ENCODE measurements around the gene CCL17. TPM values are rescaled to one million over a fixed set of nuclear protein-coding genes. Genes with fewer than 3 reads are reported as not detected.
A peak's percentile ranks its signal among the peaks of the same experiment; 100 is the strongest.

CCL17 gene
- total RNA-seq, 1 donor from 2014 or later, result not detected

DNA sequence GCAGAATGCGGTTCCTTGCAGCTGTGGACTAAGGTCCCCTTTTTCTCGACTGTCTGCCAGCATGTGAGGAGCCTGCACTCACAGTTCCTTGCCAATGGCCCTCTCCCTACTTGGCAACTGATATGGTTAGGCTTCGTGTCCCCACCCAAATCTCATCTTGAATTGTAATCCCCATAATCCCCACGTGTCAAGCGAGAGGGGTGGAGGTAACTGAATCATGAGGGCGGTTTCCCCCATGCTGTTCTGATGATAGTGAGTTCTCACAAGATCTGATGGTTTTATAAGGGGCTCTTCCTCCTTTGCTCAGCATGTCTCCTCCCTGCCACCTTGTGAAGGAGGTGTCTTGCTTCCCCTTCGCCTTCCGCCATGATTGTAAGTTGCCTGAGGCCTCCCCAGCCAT, 22.7 kb downstream of the CCL17 start:
- no peak for DNase-seq (ENCODE audit: low spot score)
- Mint-ChIP-seq H3K4me1 (ENCODE audit: low read depth) (peaks cover 9% of the 10 kb centered on the region), H3K36me3 (ENCODE audit: low read depth) (peaks cover 33% of the 10 kb centered on the region), H3K27ac (ENCODE audit: unreplicated experiment) (peak overlapping the region; percentile 61), H3K9me3 (ENCODE audit: low read depth) (no peaks in the 10 kb centered on the region), H3K27me3 (ENCODE audit: low read depth) (no peaks in the 10 kb centered on the region), H3K4me3 (ENCODE audit: unreplicated experiment) (no peak overlapping the region)
- TF ChIP-seq, protein P1, sequence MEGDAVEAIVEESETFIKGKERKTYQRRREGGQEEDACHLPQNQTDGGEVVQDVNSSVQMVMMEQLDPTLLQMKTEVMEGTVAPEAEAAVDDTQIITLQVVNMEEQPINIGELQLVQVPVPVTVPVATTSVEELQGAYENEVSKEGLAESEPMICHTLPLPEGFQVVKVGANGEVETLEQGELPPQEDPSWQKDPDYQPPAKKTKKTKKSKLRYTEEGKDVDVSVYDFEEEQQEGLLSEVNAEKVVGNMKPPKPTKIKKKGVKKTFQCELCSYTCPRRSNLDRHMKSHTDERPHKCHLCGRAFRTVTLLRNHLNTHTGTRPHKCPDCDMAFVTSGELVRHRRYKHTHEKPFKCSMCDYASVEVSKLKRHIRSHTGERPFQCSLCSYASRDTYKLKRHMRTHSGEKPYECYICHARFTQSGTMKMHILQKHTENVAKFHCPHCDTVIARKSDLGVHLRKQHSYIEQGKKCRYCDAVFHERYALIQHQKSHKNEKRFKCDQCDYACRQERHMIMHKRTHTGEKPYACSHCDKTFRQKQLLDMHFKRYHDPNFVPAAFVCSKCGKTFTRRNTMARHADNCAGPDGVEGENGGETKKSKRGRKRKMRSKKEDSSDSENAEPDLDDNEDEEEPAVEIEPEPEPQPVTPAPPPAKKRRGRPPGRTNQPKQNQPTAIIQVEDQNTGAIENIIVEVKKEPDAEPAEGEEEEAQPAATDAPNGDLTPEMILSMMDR (IDR thresholded peaks at IDR 0.05), result no peak

DNA sequence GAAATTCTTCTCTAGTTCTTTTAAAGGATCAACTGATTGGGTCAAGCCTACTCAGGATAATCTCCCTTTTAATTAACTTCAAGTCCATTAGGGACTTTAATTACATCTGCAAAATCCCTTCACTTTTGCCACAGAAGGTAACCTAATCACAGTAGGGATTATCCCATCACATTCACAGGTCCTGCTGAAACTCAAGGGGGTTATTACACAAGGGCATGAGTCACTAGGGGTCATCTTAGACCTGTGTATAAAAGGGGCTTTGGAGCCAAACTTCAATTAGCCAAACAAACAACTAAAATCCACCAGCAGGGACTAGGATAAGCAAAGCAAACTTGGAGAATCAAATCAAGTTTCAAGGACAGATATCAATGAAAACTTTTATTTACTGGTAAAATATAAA, 23.3 kb downstream of the CCL17 start:
- H3K36me3 Mint-ChIP-seq (ENCODE audit: low read depth), result peaks cover 33% of the 10 kb centered on the region

DNA sequence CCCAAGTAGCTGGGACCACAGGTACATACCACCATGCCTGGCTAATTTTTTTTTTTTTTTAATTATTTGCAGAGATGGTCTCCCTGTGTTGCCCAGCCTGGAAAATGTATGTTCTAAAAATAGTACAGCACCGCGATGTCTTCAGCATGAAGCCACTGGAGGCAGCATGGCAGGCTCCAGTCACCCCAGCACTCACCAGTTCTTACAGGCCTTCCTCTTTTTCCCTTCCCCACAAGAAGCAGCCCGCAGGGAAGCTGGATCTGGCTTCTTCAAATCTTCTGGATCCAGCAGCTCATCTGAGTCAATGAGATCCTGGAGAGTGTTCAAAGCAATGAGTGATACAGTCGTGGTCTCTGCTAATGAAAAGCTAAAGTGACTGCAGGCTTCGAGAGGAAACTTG, 26.4 kb downstream of the CCL17 start:
- Mint-ChIP-seq H3K9me3 (ENCODE audit: low read depth) (no peaks in the 10 kb centered on the region), H3K36me3 (ENCODE audit: low read depth) (peaks cover 48% of the 10 kb centered on the region), H3K27me3 (ENCODE audit: low read depth) (no peaks in the 10 kb centered on the region), H3K4me1 (ENCODE audit: low read depth) (peaks cover 4% of the 10 kb centered on the region), H3K27ac (ENCODE audit: unreplicated experiment) (no peak overlapping the region), H3K4me3 (ENCODE audit: unreplicated experiment) (no peak overlapping the region)
- TF ChIP-seq, protein P1 (IDR thresholded peaks at IDR 0.05), result no peak
- no peak for DNase-seq (ENCODE audit: low spot score)

More for the DNA sequence above, 23.3 kb downstream of the CCL17 start:
- no peak for DNase-seq (ENCODE audit: low spot score)
- Mint-ChIP-seq H3K27me3 (ENCODE audit: low read depth) (no peaks in the 10 kb centered on the region), H3K4me1 (ENCODE audit: low read depth) (peaks cover 4% of the 10 kb centered on the region), H3K4me3 (ENCODE audit: unreplicated experiment) (no peak overlapping the region), H3K27ac (ENCODE audit: unreplicated experiment) (no peak overlapping the region), H3K9me3 (ENCODE audit: low read depth) (no peaks in the 10 kb centered on the region)
- TF ChIP-seq, protein P1 (IDR thresholded peaks at IDR 0.05), result no peak

DNA sequence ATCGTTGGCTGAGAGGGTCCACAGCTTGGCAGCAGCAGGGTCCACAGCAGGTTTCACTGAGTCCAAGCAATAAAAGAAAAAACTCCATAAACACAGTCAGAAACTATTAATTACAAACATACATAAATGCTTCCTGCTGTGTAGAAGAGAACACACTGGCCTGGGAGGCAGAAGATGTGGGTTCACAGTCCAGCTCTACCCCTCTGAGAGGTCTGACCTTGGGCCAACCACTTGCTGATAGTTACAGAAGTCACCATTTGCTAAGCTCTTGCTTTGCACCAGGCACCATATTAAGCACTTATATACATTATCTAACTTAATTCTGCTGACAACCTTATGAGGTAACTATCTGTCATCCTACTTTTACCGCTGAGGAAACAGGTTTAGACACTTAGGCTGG, 27.9 kb downstream of the CCL17 start:
- Mint-ChIP-seq H3K27me3 (ENCODE audit: low read depth) (no peaks in the 10 kb centered on the region), H3K36me3 (ENCODE audit: low read depth) (peaks cover 48% of the 10 kb centered on the region), H3K4me3 (ENCODE audit: unreplicated experiment) (no peak overlapping the region), H3K4me1 (ENCODE audit: low read depth) (peaks cover 4% of the 10 kb centered on the region), H3K9me3 (ENCODE audit: low read depth) (no peaks in the 10 kb centered on the region), H3K27ac (ENCODE audit: unreplicated experiment) (no peak overlapping the region)
- DNase-seq (ENCODE audit: low spot score), result no peak
- TF ChIP-seq, protein P1 (IDR thresholded peaks at IDR 0.05), result no peak

DNA sequence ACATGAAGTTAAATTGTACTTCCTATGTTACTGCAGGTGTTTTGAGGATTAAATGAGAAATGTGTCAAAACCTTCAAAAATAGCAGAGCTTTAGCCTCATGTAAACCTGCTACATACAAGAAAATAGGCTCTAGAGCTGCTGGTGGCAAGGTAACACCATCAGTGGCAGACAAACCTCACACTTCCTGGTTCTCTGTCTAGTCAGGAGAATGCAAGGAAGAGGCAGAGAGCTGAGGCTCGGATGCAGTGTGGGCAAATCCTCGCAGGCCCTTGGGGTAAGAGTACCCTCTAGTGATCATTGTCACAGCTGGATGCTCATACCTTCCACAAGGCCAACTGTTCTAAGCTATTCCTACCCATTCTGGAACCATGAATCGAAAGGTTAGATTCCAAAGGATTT, 28.4 kb downstream of the CCL17 start:
- no peak for DNase-seq (ENCODE audit: low spot score)
- no peak overlapping the region for H3K4me3 Mint-ChIP-seq (ENCODE audit: unreplicated experiment)
- H3K36me3 Mint-ChIP-seq (ENCODE audit: low read depth), result peaks cover 44% of the 10 kb centered on the region
- H3K27ac Mint-ChIP-seq (ENCODE audit: unreplicated experiment), result no peak overlapping the region
- H3K4me1 Mint-ChIP-seq (ENCODE audit: low read depth), result peaks cover 4% of the 10 kb centered on the region
- no peaks in the 10 kb centered on the region for H3K27me3 Mint-ChIP-seq (ENCODE audit: low read depth)
- TF ChIP-seq, protein P1 (IDR thresholded peaks at IDR 0.05), result no peak
- no peaks in the 10 kb centered on the region for H3K9me3 Mint-ChIP-seq (ENCODE audit: low read depth)
